NCI-H2196 (cell line): ENCODE data around the gene INS.

Experiments
- DNase-seq: peaks from one replicate; lab custom pipeline; 2025; ENCODE audit not compliant: unreplicated experiment; lab: John Stamatoyannopoulos, UW

Gene INS

GRCh38 chr11:2149864-2150847 lies 10.9 kb downstream of the INS start:
- DNase-seq: peak; percentile 44

DNA sequence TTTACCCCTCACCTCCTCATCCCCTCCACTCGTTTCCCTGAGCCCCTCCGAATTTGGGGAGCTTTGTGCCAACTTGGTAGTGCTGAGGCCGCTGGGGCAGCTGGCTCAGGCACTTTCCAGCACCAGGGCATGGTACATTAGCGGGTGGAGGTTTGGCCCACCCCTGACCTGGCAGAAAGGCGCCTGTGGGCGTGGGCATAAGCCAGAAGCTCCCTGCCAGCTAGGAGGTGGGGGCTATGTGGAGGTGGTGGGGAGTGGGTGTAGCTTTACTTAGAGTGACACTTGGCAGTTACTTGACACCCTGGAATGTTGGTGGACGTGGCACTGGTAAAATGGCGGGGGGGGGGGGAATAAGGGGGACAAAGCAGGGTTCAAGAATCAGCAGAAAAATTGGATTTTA lies 11.5 kb downstream of the INS start:
- DNase-seq: no peak

- DNase-seq: no peak
Observed at GRCh38 chr11:2148595-2148994, 12.4 kb downstream of the INS start.

DNA sequence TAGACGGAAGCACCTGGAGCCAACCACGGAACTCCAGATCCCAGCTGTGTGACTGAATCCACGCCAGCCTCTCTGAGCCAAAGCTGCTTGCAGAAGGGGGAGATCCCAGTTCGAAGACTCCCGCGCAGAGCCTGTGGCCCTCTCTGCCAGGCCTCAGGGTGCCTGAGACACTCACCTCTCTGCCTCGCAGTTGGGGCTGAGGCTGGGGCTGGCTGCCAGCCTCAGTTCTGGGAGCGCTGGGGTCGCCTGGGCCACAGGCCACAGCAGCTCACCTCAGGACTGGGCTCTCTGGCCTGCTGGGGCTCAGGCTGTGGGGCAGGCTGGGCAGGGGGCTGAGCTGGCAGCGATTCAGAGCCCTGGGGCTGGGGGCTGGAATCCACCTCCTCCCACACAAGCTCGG lies 13.6 kb downstream of the INS start:
- no peak for DNase-seq

DNA sequence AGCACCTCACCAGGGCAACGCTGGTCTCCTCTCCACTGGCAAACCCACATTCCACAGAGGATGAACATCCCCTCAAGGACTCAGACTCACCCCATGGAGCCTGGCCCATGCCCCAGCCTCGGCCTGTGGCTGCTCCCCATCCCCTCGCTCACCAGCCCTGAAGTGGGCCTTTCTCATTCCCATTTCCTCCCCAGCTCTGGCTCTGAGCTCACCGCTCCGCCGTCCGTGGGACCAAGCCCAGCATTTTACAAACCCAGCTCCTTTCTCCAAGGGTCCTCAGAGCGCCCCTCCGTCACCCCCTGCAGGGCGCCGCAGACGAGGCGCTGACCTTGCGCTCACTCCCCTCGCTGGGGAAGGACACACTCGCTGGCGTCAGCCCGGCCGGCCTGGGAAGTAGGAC lies 15.0 kb downstream of the INS start:
- DNase-seq: no peak

- no peak for DNase-seq
Observed at GRCh38 chr11:2144544-2145248, 16.3 kb downstream of the INS start.

DNA sequence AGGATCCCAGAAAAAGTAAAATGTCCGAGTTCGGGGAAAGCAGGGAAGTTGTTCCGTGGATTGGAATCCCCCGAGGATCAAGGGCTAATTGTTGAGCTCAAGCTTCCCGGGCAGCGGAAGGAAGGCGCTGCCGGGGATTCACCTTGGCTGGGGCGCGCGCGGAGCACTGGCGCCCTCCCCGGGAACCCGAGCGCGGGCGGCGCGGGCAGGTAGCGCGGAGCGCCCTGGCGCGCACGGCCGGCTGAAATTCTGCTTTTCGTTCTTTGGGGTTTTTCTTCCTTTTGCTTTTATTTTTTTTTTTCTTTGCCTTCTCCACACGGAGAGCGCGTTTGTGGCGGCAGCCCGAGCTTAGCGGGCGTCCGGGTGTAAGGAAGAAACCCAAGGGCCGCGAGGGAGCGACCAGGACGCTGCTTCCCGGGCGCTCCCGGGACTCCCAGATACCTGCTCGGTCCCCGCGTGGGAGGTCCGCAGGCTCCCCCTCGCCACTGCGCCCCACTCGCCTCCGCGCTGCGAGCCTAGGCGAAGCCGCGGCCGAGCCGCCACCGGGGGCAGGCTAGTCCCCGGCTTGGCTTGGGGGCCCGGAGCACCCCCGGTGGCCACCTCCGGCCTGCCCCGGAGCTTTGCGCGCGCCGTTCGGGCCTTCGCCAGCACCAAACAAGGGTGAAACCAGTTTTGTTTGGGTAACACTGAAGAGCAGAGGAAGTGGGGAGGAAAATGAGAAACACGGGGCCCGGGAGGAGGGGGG lies 17.0 kb downstream of the INS start:
- DNase-seq: peak; percentile 24

- DNase-seq: no peak
Observed at GRCh38 chr11:2143477-2143798, 17.6 kb downstream of the INS start.

DNA sequence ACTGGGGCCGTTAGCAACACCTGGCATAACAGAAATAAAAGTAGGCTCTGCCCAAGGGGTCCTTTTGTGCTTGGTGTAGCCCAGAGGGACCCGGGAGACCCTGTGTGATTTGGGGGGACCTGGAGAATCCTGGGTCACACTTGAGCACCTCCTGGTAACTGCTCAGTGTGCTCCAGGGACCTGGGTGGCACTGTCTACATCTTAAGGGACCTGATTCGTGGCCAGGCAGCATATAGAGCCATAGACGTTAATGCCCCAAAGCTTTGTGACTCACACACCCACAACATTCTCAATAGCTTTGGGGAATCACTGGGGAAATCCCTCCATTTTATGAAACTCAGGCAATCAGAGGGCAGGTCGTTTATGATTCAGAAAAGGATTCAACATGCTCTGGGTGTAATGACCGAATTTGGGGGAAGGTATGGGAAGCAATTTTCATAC lies 18.2 kb downstream of the INS start:
- DNase-seq: no peak

DNA sequence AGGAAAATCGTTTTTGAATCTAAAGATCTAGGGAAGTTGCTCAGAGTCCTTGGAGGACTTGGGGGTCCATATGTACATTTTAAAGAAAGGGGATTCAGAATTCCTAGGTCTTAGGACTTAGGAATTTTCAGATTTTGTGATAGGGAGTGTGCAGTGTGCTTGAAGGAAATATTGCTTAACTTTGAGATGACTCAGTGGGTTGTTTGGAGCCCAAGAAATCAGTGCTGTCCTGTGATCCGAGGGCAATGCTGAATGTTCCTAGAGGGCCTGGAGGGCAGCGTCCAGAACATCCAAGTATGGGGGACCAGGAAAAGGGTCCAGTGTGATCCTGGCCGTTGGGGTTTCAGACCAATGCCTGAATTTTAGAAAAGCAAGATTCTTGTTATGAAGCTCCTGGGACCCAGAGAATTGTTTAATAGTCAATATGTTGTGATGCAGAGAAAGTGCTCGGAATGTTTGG lies 18.7 kb downstream of the INS start:
- no peak for DNase-seq

- no peak for DNase-seq
Observed at GRCh38 chr11:2140411-2141400, 20.3 kb downstream of the INS start.

DNA sequence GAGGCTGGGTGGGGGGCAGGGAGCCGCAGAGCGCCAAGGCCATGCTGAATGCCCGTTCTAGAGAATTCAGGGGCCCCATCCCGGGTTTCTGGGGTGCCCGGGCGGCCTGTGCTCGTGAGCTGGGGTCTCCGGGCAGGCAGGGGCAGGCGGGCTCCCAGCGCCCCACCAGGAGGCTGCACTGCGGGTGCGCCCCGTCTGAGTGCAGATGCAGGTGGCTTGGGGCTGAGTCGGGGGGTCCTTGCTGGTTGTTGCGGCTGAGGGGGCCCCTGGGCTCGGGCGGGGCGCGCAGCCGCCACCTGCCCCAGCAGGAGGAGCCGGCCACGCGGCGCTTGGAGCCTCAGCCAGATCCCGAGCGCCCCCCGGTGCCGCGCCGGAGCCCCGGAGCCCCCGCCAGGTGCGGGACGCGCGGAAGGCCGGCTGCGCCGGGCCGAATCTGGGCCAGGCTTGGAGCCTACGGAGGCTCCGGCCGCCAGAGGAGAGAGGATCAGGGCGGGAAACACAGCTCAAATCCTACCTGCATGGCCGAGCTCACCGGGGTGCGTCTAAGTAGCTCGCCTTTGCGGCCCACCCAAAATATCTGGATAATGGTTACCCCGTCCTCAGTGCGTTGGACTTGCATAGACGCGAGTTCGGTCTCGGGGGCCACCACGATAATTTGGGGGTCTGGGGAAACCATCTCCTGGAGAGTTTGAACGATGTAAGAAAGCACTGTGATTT lies 21.2 kb downstream of the INS start:
- DNase-seq: no peak

- DNase-seq: peak; percentile 34
Observed at GRCh38 chr11:2139123-2139521, 21.9 kb downstream of the INS start, which contains the start of gene IGF2. TSS of gene IGF2 (minus strand) at chr11:2139389. CDS start at chr11:2135523, 3,866 bp downstream.

DNA sequence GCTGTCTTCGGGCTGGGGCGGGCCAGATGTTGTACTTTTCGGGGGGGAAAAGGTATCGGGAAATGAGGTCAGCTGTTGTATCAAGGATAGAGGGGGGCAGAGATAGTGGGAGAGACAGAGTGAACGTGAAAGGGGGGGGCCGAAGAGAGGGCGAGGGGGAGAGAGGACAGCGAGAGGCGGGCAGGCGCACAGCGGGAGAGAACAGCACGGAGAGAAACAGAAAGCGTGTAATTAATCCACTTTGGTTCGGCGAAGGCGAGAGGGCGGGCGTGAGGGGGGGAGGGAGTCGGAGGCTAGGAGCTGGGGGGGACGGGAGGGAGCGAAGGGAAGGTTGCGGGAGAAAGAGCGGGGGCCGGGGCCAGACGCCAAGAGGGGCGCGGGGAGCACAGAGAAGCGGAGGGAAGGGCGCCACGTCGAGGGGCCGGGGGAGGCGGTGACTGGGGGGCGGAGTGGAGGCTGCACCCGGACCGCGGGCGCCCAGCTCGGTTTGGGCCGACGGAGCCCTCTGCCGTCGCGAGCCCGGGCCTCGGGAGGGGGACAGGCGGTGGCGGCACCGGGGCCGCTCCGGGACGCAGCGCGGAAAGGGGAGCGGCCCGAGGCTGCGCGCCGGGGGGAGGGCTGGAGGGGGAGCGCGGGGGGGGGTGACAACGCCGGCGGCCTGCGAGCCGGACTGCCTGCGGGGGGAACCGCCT lies 22.4 kb downstream of the INS start:
- DNase-seq: peak; percentile 17

DNA sequence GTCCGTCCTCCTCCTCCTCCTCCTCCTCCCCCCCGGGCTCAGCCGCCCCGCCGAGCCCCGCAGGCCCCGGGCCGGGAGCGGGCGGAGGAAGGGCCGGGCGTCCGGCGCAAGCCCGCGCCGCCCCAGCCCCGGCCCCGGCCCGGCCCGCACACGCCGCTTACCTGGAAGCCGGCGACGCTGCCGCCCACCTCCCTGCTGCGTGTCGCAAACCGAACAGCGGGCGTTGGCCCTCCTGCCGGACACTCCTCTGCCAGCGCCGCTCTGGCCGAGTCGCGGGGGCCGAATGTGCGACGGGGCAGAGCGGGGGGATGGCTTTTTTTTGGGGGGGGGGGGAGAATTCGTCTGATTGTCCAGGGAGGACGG lies 23.0 kb downstream of the INS start:
- no peak for DNase-seq

- peak; percentile 62 for DNase-seq
Observed at GRCh38 chr11:2137202-2138067, 23.6 kb downstream of the INS start.

DNA sequence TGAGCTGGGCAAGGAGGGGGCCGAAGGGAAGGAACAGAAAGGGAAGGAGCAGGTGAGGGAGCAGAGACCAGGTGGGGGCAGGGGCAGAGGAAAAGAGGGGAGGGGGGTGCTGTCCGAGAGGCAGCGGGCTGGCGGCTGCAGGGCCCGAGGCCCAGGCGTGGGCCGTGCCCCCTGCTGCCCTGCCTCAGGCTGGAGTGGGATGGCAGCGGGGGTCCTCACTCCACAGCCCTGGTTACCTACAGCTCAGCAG lies 24.1 kb downstream of the INS start:
- no peak for DNase-seq

DNA sequence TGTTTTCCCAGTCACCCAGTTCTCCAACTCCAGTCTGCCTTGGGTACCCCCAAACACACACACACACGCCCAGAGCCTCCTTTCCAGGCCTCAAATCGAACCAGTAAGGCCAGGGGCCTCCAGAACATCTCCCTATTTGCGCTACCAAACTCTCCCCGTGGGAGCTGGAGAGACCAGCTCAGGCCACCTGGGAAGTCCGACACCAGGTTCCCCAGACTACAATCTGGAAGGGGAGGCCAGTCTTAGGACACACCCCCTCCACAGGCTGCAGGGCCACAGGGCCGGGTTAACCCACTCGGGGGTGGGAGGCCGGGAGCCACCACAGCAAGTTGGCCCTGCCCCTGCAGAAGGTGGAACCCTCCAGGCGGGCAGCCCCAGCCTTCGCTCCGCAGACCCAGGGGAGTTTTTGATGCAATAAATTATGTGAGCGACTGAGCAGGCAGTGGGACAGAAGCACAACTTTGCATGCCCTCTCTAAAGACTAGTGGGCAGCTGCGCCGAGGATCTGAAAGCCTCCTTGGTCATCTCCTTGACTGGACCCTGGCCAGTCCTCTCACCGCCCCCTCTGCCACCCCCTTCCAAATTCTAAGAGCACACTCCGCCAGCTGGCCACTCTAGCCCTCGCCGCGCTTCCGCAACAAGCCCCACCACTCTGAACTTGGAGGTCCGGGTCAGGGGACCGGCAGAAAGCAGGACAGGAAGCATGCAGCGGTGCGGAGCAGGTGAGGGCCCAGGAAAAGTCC lies 24.6 kb downstream of the INS start:
- DNase-seq: no peak
